Measurements from ENCODE around the gene CSTA. TPM values are rescaled to one million over a fixed set of nuclear protein-coding genes. Genes with fewer than 3 reads are reported as not detected.
A peak's percentile ranks its signal among the peaks of the same experiment; 100 is the strongest.

CSTA gene
- total RNA-seq, 1 donor from 2014 or later: not detected

- Mint-ChIP-seq H3K27ac (no peak overlapping the region), H3K4me1 (ENCODE audit: low read depth) (peaks cover 42% of the 10 kb centered on the region), H3K4me3 (ENCODE audit: low read depth) (no peak overlapping the region), H3K9me3 (ENCODE audit: low read depth) (no peaks in the 10 kb centered on the region), H3K27me3 (no peaks in the 10 kb centered on the region), H3K36me3 (ENCODE audit: insufficient read depth) (peaks cover 10% of the 10 kb centered on the region)
- TF ChIP-seq CTCF (IDR thresholded peaks at IDR 0.05; ENCODE audit: unreplicated experiment): no peak
- DNase-seq (ENCODE audit: low spot score, unreplicated experiment): no peak
These were observed 64.1 kb downstream of the CSTA start for GRCh38 chr3:122389197-122389596.

GRCh38 chr3:122389892-122390291 lies 64.8 kb downstream of the CSTA start:
- no peak for TF ChIP-seq CTCF (IDR thresholded peaks at IDR 0.05; ENCODE audit: unreplicated experiment)
- DNase-seq (ENCODE audit: low spot score, unreplicated experiment): no peak
- H3K27me3 Mint-ChIP-seq: no peaks in the 10 kb centered on the region
- H3K36me3 Mint-ChIP-seq (ENCODE audit: insufficient read depth): peaks cover 10% of the 10 kb centered on the region
- H3K27ac Mint-ChIP-seq: no peak overlapping the region
- H3K4me1 Mint-ChIP-seq (ENCODE audit: low read depth): peaks cover 44% of the 10 kb centered on the region
- H3K9me3 Mint-ChIP-seq (ENCODE audit: low read depth): no peaks in the 10 kb centered on the region
- no peak overlapping the region for H3K4me3 Mint-ChIP-seq (ENCODE audit: low read depth)

GRCh38 chr3:122390665-122391064 lies 65.6 kb downstream of the CSTA start:
- Mint-ChIP-seq H3K36me3 (ENCODE audit: insufficient read depth) (peaks cover 10% of the 10 kb centered on the region), H3K9me3 (ENCODE audit: low read depth) (no peaks in the 10 kb centered on the region), H3K27ac (peak overlapping the region; percentile 44), H3K4me1 (ENCODE audit: low read depth) (peaks cover 43% of the 10 kb centered on the region), H3K27me3 (no peaks in the 10 kb centered on the region), H3K4me3 (ENCODE audit: low read depth) (no peak overlapping the region)
- DNase-seq (ENCODE audit: low spot score, unreplicated experiment): no peak
- no peak for TF ChIP-seq CTCF (IDR thresholded peaks at IDR 0.05; ENCODE audit: unreplicated experiment)

Other genes with a start within 250 kb of the CSTA start
- gene CASR, start 141.6 kb upstream of the CSTA start, total RNA-seq: 2.3 and 2.5 TPM in 2 replicates
- gene MIX23, start 58.0 kb downstream of the CSTA start, total RNA-seq: 53.5 and 55.4 TPM in 2 replicates
- gene FAM162A, start 58.9 kb downstream of the CSTA start, total RNA-seq: 52.5 and 61.3 TPM in 2 replicates
- 6.6 and 7.5 TPM in 2 replicates for gene WDR5B, start 90.8 kb downstream of the CSTA start, total RNA-seq
- gene KPNA1, start 189.7 kb downstream of the CSTA start, total RNA-seq: 82.5 and 85.5 TPM in 2 replicates
- gene PARP9, start 239.1 kb downstream of the CSTA start, total RNA-seq: 11.3 and 11.5 TPM in 2 replicates
- 13.0 and 14.5 TPM in 2 replicates for gene DTX3L, start 239.1 kb downstream of the CSTA start, total RNA-seq

Data from progenitor cell of endocrine pancreas (in vitro differentiated cells).